Heart right ventricle (tissue), 16 donors: ENCODE data around the gene USH2A. TPM values are rescaled to one million over a fixed set of nuclear protein-coding genes. Genes with fewer than 3 reads are reported as not detected.

Experiments
- ATAC-seq, 8 donors: fragments of 200-7000 bp; cut with Tn5 transposase; one replicate each; pipeline ENCODE4 v1.9.1; 2020; ENCODE audit warnings: mild to moderate bottlenecking in 8 of 8, moderate library complexity in 8 of 8, moderate number of reproducible peaks in 1 of 8
- DNase-seq, 2 donors: peaks; one replicate each; pipeline ENCODE4 v3.0.0-alpha.2; 2020
- H3K27ac ChIP-seq, 10 donors: fragments of 200-600 bp; sonication (generic) in 2 of 10; one replicate each; pipeline versions ENCODE4 v1.5.0 to v1.8.0; 2020 to 2022; ENCODE audit warnings: mild to moderate bottlenecking in 3 of 10
- H3K27me3 ChIP-seq, 7 donors: fragments of 200-600 bp; one replicate each; pipeline ENCODE4 v1.8.0; 2021 to 2022; ENCODE audit warnings: mild to moderate bottlenecking in 2 of 7
- H3K36me3 ChIP-seq, 9 donors: fragments of 200-600 bp; sonication (generic) in 1 of 9; one replicate each; pipeline versions ENCODE4 v1.5.0 to v1.8.0; 2020 to 2022; ENCODE audit warnings: mild to moderate bottlenecking in 2 of 9
- H3K4me1 ChIP-seq, 9 donors: fragments of 200-600 bp; sonication (generic) in 1 of 9; one replicate each; pipeline versions ENCODE4 v1.5.0 to v1.8.0; 2020 to 2022; ENCODE audit warnings: mild to moderate bottlenecking in 4 of 9
- H3K4me3 ChIP-seq, 10 donors: fragments of 200-600 bp; sonication (generic) in 2 of 10; one replicate each; pipeline versions ENCODE4 v1.5.0 to v1.8.0; 2020 to 2022; ENCODE audit warnings: mild to moderate bottlenecking in 7 of 10, moderate library complexity in 2 of 10
- H3K9me3 ChIP-seq, 11 donors: fragments of 200-600 bp in 10 of 11; sonication (generic) in 2 of 11; one replicate each; pipeline versions ENCODE4 v1.5.0 to v1.8.0; 2013 to 2022; ENCODE audit warnings: mild to moderate bottlenecking in 2 of 11, control low read depth in 1 of 11, moderate library complexity in 1 of 11
- CTCF ChIP-seq, 9 donors: fragments of 200-600 bp; sonication (generic) in 2 of 9; IDR thresholded peaks; one replicate each; pipeline versions ENCODE4 v1.5.0 to v1.8.0; 2021 to 2022; ENCODE audit warnings: antibody characterized with exemption in 9 of 9, mild to moderate bottlenecking in 5 of 9, moderate library complexity in 1 of 9
- WGBS, 2 donors: extraction: QIAGEN DNeasy Blood & Tissue Kit; methylation state at CpG; one replicate each; pipeline ENCODE4 v1.1.7; 2013; ENCODE audit warnings: inconsistent platforms in 1 of 2; 5-methylcytosine and 5-hydroxymethylcytosine counted together
- intact Hi-C, 10 donors: fragments of 100-400 bp; cut with DNase I; formaldehyde crosslinking; loops; one replicate each; pipeline versions ENCODE4 v1.11.1 to v1.14.2; 2022
- polyA plus RNA-seq, 2 donors: library from polyadenylated mRNA; stranded (reverse); fragments of 200-250 nt; gene quantifications; one replicate each; pipeline ENCODE4 v1.2.3, GENCODE V29; 2013
- total RNA-seq, 10 donors: library from RNA; stranded (reverse); fragmentation: NEBNext Ultra II Directional in 3 of 10; extraction: Animal tissue kit (Norgen Biotek cat#: 25700) in 3 of 10; gene quantifications; one replicate each; pipeline versions ENCODE4 v1.2.1 to v1.2.4, GENCODE V29; 2021 to 2023
- donor health status: Arrhythmogenic right ventricular cardiomyopathy.
- donor health status: ischemic (EF 13 %, LVEDD 7.1; RV severe dilation, severe dysfunction).
- donor health status: healthy with polysubstance abuse.
- donor health status: DM: no; HTN: yes; CAD: no.
- donor health status: DM: no; HTN: no; CAD: no.
- donor health status: ischemic (EF 25% LVEDD 6.9; RV normal size, moderate dysfunction).
- donor health status: ischemic (EF 25% LVEDD 5.7; RV mildly dilated, moderate dysfunction).
- donor health status: healthy.
- donor health status: DM: yes; HTN: yes; CAD: no.
- donor health status: Ischemic cardiomyopathy.
- donor health status: ischemic (EF 35%, LVEDD 5.7; RV mildly dilated, moderate dysfunction).
- donor health status: nonischemic (EF 11% LVEDD 7.7; RV severe dilation, severe dysfunction).
- donor health status: DM: yes; HTN: yes; CAD: no.
- donor health status: PGD.
- donor health status: ischemic (EF 29% LVEDD 5.4; RV normal size, mild dysfunction).
- donor health status: nonischemic (EF 23%, LVEDD 6.1; RV moderate dilation, normal function).

The USH2A gene
- total and polyA plus RNA-seq, 12 donors: 0.01 to 4.9 (median 3.6) TPM

GRCh38 chr1:215992620-215993019 lies 430.6 kb downstream of the USH2A start:
- intact Hi-C loops: no loop called here
- TF ChIP-seq CTCF (IDR thresholded peaks at IDR 0.05): peak in 6 of 9 donors; percentile 19 to 47 (median 33)
- H3K27me3 ChIP-seq: no peaks in the 10 kb centered on the region
- WGBS, 2 donors: 10 to 35% methylated on average over 3 of the region's 3 CpGs
- H3K27ac ChIP-seq: no peak overlapping the region
- H3K4me1 ChIP-seq: no peaks in the 10 kb centered on the region
- DNase-seq: no peak
- no peaks in the 10 kb centered on the region for H3K36me3 ChIP-seq
- no peaks in the 10 kb centered on the region for H3K9me3 ChIP-seq
- no peak for ATAC-seq
- no peak overlapping the region for H3K4me3 ChIP-seq

GRCh38 chr1:215987092-215987875 lies 436.0 kb downstream of the USH2A start:
- H3K9me3 ChIP-seq: no peaks in the 10 kb centered on the region
- H3K4me1 ChIP-seq: no peaks in the 10 kb centered on the region
- ATAC-seq (no peak), DNase-seq (no peak)
- no peak overlapping the region for H3K27ac ChIP-seq
- H3K4me3 ChIP-seq: no peak overlapping the region
- intact Hi-C loops: no loop called here
- no peak for TF ChIP-seq CTCF (IDR thresholded peaks at IDR 0.05)
- no peaks in the 10 kb centered on the region for H3K36me3 ChIP-seq
- WGBS, 2 donors: 74 to 86% methylated on average over 7 of the region's 7 CpGs
- no peaks in the 10 kb centered on the region for H3K27me3 ChIP-seq

GRCh38 chr1:215986401-215986800 lies 436.8 kb downstream of the USH2A start:
- Histone ChIP-seq H3K9me3 (no peaks in the 10 kb centered on the region), H3K27ac (no peak overlapping the region), H3K36me3 (no peaks in the 10 kb centered on the region), H3K27me3 (no peaks in the 10 kb centered on the region), H3K4me1 (no peaks in the 10 kb centered on the region), H3K4me3 (no peak overlapping the region)
- 71 to 72% methylated on average over 1 of the region's 1 CpG for WGBS, 2 donors
- no peak for TF ChIP-seq CTCF (IDR thresholded peaks at IDR 0.05)
- intact Hi-C loops: no loop called here
- DNase-seq (no peak), ATAC-seq (no peak)

GRCh38 chr1:215983680-215984079 lies 439.6 kb downstream of the USH2A start:
- no peak for TF ChIP-seq CTCF (IDR thresholded peaks at IDR 0.05)
- no peak for ATAC-seq
- intact Hi-C loops: no loop called here

More at GRCh38 chr1:215983680-215984079, 439.6 kb downstream of the USH2A start:
- no peaks in the 10 kb centered on the region for H3K27me3 ChIP-seq
- no peak overlapping the region for H3K27ac ChIP-seq
- H3K4me3 ChIP-seq: no peak overlapping the region
- peaks cover 0 to 10% (median 0%) of the 10 kb centered on the region in 11 donors for H3K9me3 ChIP-seq
- H3K36me3 ChIP-seq: no peaks in the 10 kb centered on the region
- WGBS, 2 donors: 75% methylated on average over 2 of the region's 2 CpGs
- no peaks in the 10 kb centered on the region for H3K4me1 ChIP-seq
- no peak for DNase-seq
